WTC11 (cell line): ENCODE results near the gene MVK. TPM values are rescaled to one million over a fixed set of nuclear protein-coding genes. Genes with fewer than 3 reads are reported as not detected.

Source experiments
- ATAC-seq: fragments of 200-7000 bp; cut with Tn5 transposase; 2 replicates; pipeline ENCODE4 v1.10.0; 2021; ENCODE audit warnings: mild to moderate bottlenecking, moderate library complexity
- CTCF ChIA-PET: fragments of 300-600 bp; sonication (Branson Sonifier 250); formaldehyde crosslinking; loops from one replicate; lab custom pipeline; 2021; ENCODE audit warnings: antibody characterized with exemption; lab: Charles Lee
- POLR2A ChIA-PET: fragments of 350-600 bp; sonication (Branson Sonifier 250); formaldehyde crosslinking; loops from one replicate; lab custom pipeline; 2021; ENCODE audit warnings: antibody characterized with exemption; lab: Charles Lee
- DNase-seq: peaks from one replicate; pipeline ENCODE4 v3.0.0; 2021; ENCODE audit warnings: low spot score
- H3K27ac Mint-ChIP-seq: 2 replicates; pipeline ENCODE4 v1.8.0; 2021; ENCODE audit warnings: mixed read lengths
- H3K27me3 Mint-ChIP-seq: 2 replicates; pipeline ENCODE4 v1.8.0; 2021; ENCODE audit warnings: low read depth, mild to moderate bottlenecking, moderate library complexity, mixed read lengths
- H3K36me3 Mint-ChIP-seq: 2 replicates; pipeline ENCODE4 v1.8.0; 2021; ENCODE audit warnings: mixed read lengths
- H3K4me1 Mint-ChIP-seq: 2 replicates; pipeline ENCODE4 v1.8.0; 2022; ENCODE audit warnings: mixed read lengths
- H3K4me3 Mint-ChIP-seq: 2 replicates; pipeline ENCODE4 v1.8.0; 2021; ENCODE audit warnings: mild to moderate bottlenecking, moderate library complexity, mixed read lengths
- H3K9me3 Mint-ChIP-seq: 2 replicates; pipeline ENCODE4 v1.8.0; 2021; ENCODE audit warnings: mixed read lengths
- ATF1 ChIP-seq: sonication (generic); formaldehyde crosslinking; IDR thresholded peaks from 2 replicates; pipeline ENCODE4 v1.8.1; 2023; ENCODE audit warnings: mild to moderate bottlenecking, moderate library complexity, missing genetic modification reagents
- CREM ChIP-seq: sonication (generic); formaldehyde crosslinking; IDR thresholded peaks from 2 replicates; pipeline ENCODE4 v1.8.1; 2022; ENCODE audit warnings: mild to moderate bottlenecking, missing genetic modification reagents, moderate library complexity
- E2F5 ChIP-seq: sonication (generic); formaldehyde crosslinking; IDR thresholded peaks from 2 replicates; pipeline ENCODE4 v1.8.1; 2022; ENCODE audit warnings: mild to moderate bottlenecking, moderate library complexity, missing genetic modification reagents
- ELF4 ChIP-seq: sonication (generic); formaldehyde crosslinking; IDR thresholded peaks from 2 replicates; pipeline ENCODE4 v1.8.1; 2022; ENCODE audit warnings: low read depth, mild to moderate bottlenecking, moderate library complexity, missing genetic modification reagents
- FOXK1 ChIP-seq: sonication (generic); formaldehyde crosslinking; IDR thresholded peaks from 2 replicates; pipeline ENCODE4 v1.8.0; 2022; ENCODE audit warnings: mild to moderate bottlenecking, moderate library complexity, missing genetic modification reagents
- IRF2 ChIP-seq: sonication (generic); formaldehyde crosslinking; IDR thresholded peaks from 2 replicates; pipeline ENCODE4 v1.8.0; 2022; ENCODE audit warnings: low read depth, missing genetic modification reagents, borderline replicate concordance
- JUN ChIP-seq: sonication (generic); formaldehyde crosslinking; IDR thresholded peaks from 2 replicates; pipeline ENCODE4 v1.8.0; 2023; ENCODE audit warnings: mild to moderate bottlenecking, missing genetic modification reagents
- MXD4 ChIP-seq: fragments of 250-450 bp; sonication (Bioruptor Pico); IDR thresholded peaks from 2 replicates; pipeline ENCODE4 v1.8.0; 2021; ENCODE audit warnings: mild to moderate bottlenecking, moderate library complexity, borderline replicate concordance
- NFATC4 ChIP-seq: fragments of 250-450 bp; sonication (Bioruptor Pico); IDR thresholded peaks from 2 replicates; pipeline ENCODE4 v1.9.0; 2021; ENCODE audit warnings: mild to moderate bottlenecking
- NFE2L1 ChIP-seq: sonication (generic); formaldehyde crosslinking; IDR thresholded peaks from 2 replicates; pipeline ENCODE4 v1.8.1; 2023; ENCODE audit warnings: missing genetic modification reagents
- NFYB ChIP-seq: sonication (generic); formaldehyde crosslinking; conservative IDR thresholded peaks from 2 replicates; pipeline ENCODE4 v1.8.0; 2022; ENCODE audit warnings: low read depth, missing genetic modification reagents
- NR1H2 ChIP-seq: sonication (generic); formaldehyde crosslinking; IDR thresholded peaks from 2 replicates; pipeline ENCODE4 v1.9.0; 2021; ENCODE audit warnings: mild to moderate bottlenecking, moderate library complexity, missing genetic modification reagents
- NR2C2 ChIP-seq: sonication (generic); formaldehyde crosslinking; IDR thresholded peaks from 2 replicates; pipeline ENCODE4 v1.8.0; 2022; ENCODE audit warnings: mild to moderate bottlenecking, missing genetic modification reagents
- OVOL2 ChIP-seq: fragments of 250-450 bp; sonication (Bioruptor Pico); IDR thresholded peaks from 2 replicates; pipeline ENCODE4 v1.9.0; 2021; ENCODE audit warnings: mild to moderate bottlenecking, borderline replicate concordance
- SP1 ChIP-seq: sonication (generic); formaldehyde crosslinking; conservative IDR thresholded peaks from 2 replicates; pipeline ENCODE4 v1.8.1; 2022; ENCODE audit warnings: missing genetic modification reagents
- TEAD4 ChIP-seq: sonication (generic); formaldehyde crosslinking; IDR thresholded peaks from 2 replicates; pipeline ENCODE4 v1.8.0; 2022; ENCODE audit warnings: mild to moderate bottlenecking, missing genetic modification reagents
- ZBTB43 ChIP-seq: sonication (generic); formaldehyde crosslinking; IDR thresholded peaks from 2 replicates; pipeline ENCODE4 v1.8.1; 2023; ENCODE audit warnings: mild to moderate bottlenecking, missing genetic modification reagents
- ZMAT4 ChIP-seq: fragments of 250-450 bp; sonication (Bioruptor Pico); IDR thresholded peaks from 2 replicates; pipeline ENCODE4 v1.9.0; 2021; ENCODE audit warnings: mild to moderate bottlenecking
- ZNF138 ChIP-seq: sonication (generic); formaldehyde crosslinking; conservative IDR thresholded peaks from 2 replicates; pipeline ENCODE4 v1.8.1; 2022; ENCODE audit warnings: mild to moderate bottlenecking, moderate library complexity, missing genetic modification reagents
- ZNF263 ChIP-seq: sonication (generic); formaldehyde crosslinking; IDR thresholded peaks from 2 replicates; pipeline ENCODE4 v1.8.1; 2022; ENCODE audit warnings: low read depth, mild to moderate bottlenecking, moderate library complexity, missing genetic modification reagents
- ZNF423 ChIP-seq: fragments of 250-450 bp; sonication (Bioruptor Pico); IDR thresholded peaks from 2 replicates; pipeline ENCODE4 v2.1.2; 2022; ENCODE audit warnings: mild to moderate bottlenecking, moderate library complexity
- ZNF671 ChIP-seq: fragments of 250-450 bp; sonication (Bioruptor Pico); IDR thresholded peaks from 2 replicates; pipeline ENCODE4 v1.8.0; 2021; ENCODE audit warnings: mild to moderate bottlenecking
- ZSCAN18 ChIP-seq: fragments of 250-450 bp; sonication (Bioruptor Pico); IDR thresholded peaks from 2 replicates; pipeline ENCODE4 v2.1.2; 2022; ENCODE audit warnings: mild to moderate bottlenecking, moderate library complexity
- total RNA-seq: library from RNA; stranded (reverse); gene quantifications from 3 replicates; pipeline ENCODE4 v1.2.3, GENCODE V29; 2021
- TF ChIP-seq, protein P1 (sequence below): sonication (generic); formaldehyde crosslinking; conservative IDR thresholded peaks from 2 replicates; pipeline ENCODE4 v1.8.1; 2023; ENCODE audit warnings: mild to moderate bottlenecking, low read depth, missing genetic modification reagents, moderate library complexity
- TF ChIP-seq, protein P2 (sequence below): sonication (generic); formaldehyde crosslinking; IDR thresholded peaks from 2 replicates; pipeline ENCODE4 v1.8.0; 2022; ENCODE audit warnings: mild to moderate bottlenecking, missing genetic modification reagents
- TF ChIP-seq, protein P3 (sequence below): fragments of 200-600 bp; IDR thresholded peaks from 2 replicates; pipeline ENCODE4 v1.8.0; 2022; ENCODE audit warnings: antibody characterized with exemption
- TF ChIP-seq, protein P4 (sequence below): sonication (generic); formaldehyde crosslinking; IDR thresholded peaks from 2 replicates; pipeline ENCODE4 v1.8.1; 2023; ENCODE audit warnings: mild to moderate bottlenecking, missing genetic modification reagents, moderate library complexity

Gene MVK
- total RNA-seq, 1 experiment from 2014 or later, result 13.2 TPM

DNA sequence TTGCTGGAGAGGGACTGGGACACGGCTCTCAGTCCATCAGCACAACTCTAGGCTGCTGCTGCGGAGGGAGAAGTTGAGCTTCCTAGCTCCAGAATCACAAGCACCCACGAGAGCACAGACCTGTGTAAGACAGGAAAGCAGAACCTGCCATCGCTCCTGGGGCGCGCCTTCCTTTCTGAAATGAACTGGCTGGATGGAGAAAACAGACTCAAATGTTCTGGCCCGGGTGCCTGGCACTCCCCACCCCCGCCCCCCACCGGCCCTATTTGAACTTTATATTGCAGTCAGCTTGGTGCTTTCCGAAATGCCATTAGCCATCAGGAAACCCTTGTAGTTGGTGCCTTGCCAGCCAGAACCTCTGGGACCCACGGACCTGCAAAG is 23.8 kb downstream of the MVK start:
- Mint-ChIP-seq H3K9me3 (no peaks in the 10 kb centered on the region), H3K27me3 (no peaks in the 10 kb centered on the region), H3K4me3 (no peak overlapping the region), H3K36me3 (no peaks in the 10 kb centered on the region), H3K4me1 (peaks cover 15% of the 10 kb centered on the region), H3K27ac (peak overlapping the region; percentile 66; the same call in 1 of the 2 replicates)
- POLR2A ChIA-PET, result interaction anchor here (0.5 kb wide), 1 partner anchor 8 kb away, joined by 3 read pairs; no protein-coding TSS in a partner anchor
- CTCF ChIA-PET, result interaction anchor here (0.6 to 5.1 kb wide), 56 partner anchors 8 to 314 kb away, joined by 3 to 108 read pairs (median 5); partner anchors contain the start of genes FAM222A, MMAB, MVK and TRPV4
- DNase-seq (no peak), ATAC-seq (peak; percentile 5; the same call in 1 of the 2 replicates)
- no peak for TF ChIP-seq ELF4 (CRISPR knock-in tag)
- no peak for TF ChIP-seq ZNF138 (CRISPR knock-in tag)
- no peak for TF ChIP-seq ZNF671
- TF ChIP-seq JUN (CRISPR knock-in tag), result no peak
- TF ChIP-seq OVOL2, result no peak
- no peak for TF ChIP-seq ZBTB43
- TF ChIP-seq CREM, result no peak
- TF ChIP-seq NR2C2 (CRISPR knock-in tag), result no peak
- TF ChIP-seq NFATC4 (CRISPR knock-in tag), result no peak
- no peak for TF ChIP-seq TEAD4 (CRISPR knock-in tag)
- no peak for TF ChIP-seq MXD4 (CRISPR knock-in tag)
- TF ChIP-seq NFE2L1, result no peak
- TF ChIP-seq ZNF263 (CRISPR knock-in tag), result no peak
- no peak for TF ChIP-seq NR1H2 (CRISPR knock-in tag)
- TF ChIP-seq IRF2 (CRISPR knock-in tag), result no peak
- TF ChIP-seq, protein P1, sequence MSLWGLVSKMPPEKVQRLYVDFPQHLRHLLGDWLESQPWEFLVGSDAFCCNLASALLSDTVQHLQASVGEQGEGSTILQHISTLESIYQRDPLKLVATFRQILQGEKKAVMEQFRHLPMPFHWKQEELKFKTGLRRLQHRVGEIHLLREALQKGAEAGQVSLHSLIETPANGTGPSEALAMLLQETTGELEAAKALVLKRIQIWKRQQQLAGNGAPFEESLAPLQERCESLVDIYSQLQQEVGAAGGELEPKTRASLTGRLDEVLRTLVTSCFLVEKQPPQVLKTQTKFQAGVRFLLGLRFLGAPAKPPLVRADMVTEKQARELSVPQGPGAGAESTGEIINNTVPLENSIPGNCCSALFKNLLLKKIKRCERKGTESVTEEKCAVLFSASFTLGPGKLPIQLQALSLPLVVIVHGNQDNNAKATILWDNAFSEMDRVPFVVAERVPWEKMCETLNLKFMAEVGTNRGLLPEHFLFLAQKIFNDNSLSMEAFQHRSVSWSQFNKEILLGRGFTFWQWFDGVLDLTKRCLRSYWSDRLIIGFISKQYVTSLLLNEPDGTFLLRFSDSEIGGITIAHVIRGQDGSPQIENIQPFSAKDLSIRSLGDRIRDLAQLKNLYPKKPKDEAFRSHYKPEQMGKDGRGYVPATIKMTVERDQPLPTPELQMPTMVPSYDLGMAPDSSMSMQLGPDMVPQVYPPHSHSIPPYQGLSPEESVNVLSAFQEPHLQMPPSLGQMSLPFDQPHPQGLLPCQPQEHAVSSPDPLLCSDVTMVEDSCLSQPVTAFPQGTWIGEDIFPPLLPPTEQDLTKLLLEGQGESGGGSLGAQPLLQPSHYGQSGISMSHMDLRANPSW (CRISPR knock-in tag), result no peak
- TF ChIP-seq, protein P2, sequence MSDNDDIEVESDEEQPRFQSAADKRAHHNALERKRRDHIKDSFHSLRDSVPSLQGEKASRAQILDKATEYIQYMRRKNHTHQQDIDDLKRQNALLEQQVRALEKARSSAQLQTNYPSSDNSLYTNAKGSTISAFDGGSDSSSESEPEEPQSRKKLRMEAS (CRISPR knock-in tag), result no peak

GRCh38 chr12:109597795-109598427 is 24.3 kb downstream of the MVK start:
- H3K36me3 Mint-ChIP-seq, result no peaks in the 10 kb centered on the region
- no peak for TF ChIP-seq ZSCAN18 (CRISPR knock-in tag)
- no peak for TF ChIP-seq ZNF423 (CRISPR knock-in tag)
- no peak for TF ChIP-seq E2F5 (CRISPR knock-in tag)
- TF ChIP-seq, protein P3, sequence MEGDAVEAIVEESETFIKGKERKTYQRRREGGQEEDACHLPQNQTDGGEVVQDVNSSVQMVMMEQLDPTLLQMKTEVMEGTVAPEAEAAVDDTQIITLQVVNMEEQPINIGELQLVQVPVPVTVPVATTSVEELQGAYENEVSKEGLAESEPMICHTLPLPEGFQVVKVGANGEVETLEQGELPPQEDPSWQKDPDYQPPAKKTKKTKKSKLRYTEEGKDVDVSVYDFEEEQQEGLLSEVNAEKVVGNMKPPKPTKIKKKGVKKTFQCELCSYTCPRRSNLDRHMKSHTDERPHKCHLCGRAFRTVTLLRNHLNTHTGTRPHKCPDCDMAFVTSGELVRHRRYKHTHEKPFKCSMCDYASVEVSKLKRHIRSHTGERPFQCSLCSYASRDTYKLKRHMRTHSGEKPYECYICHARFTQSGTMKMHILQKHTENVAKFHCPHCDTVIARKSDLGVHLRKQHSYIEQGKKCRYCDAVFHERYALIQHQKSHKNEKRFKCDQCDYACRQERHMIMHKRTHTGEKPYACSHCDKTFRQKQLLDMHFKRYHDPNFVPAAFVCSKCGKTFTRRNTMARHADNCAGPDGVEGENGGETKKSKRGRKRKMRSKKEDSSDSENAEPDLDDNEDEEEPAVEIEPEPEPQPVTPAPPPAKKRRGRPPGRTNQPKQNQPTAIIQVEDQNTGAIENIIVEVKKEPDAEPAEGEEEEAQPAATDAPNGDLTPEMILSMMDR, result peak; percentile 92
- peak; percentile 43; the same call in 1 of the 2 replicates for TF ChIP-seq SP1 (CRISPR knock-in tag)
- 0 out of 2 replicates have a peak, but pooled peaks have one; percentile 29 for TF ChIP-seq ATF1 (CRISPR knock-in tag)
- no peak for TF ChIP-seq NFYB (CRISPR knock-in tag)
- TF ChIP-seq ZNF263 (CRISPR knock-in tag), result peak; percentile 86
- TF ChIP-seq, protein P4, sequence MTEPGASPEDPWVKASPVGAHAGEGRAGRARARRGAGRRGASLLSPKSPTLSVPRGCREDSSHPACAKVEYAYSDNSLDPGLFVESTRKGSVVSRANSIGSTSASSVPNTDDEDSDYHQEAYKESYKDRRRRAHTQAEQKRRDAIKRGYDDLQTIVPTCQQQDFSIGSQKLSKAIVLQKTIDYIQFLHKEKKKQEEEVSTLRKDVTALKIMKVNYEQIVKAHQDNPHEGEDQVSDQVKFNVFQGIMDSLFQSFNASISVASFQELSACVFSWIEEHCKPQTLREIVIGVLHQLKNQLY, result no peak
- no peak for TF ChIP-seq ZMAT4 (CRISPR knock-in tag)
- TF ChIP-seq FOXK1 (CRISPR knock-in tag), result 0 out of 2 replicates have a peak, but pooled peaks have one; percentile 37
- peak overlapping the region; percentile 32; the same call in 1 of the 2 replicates for H3K27ac Mint-ChIP-seq
- no peaks in the 10 kb centered on the region for H3K9me3 Mint-ChIP-seq
- H3K4me1 Mint-ChIP-seq, result peaks cover 15% of the 10 kb centered on the region
- ATAC-seq (peak; percentile 93), DNase-seq (peak; percentile 96)
- ChIA-PET POLR2A (interaction anchor here (0.5 kb wide), 1 partner anchor 8 kb away, joined by 3 read pairs; no protein-coding TSS in a partner anchor), CTCF (interaction anchor here (0.6 to 5.1 kb wide), 65 partner anchors 9 to 314 kb away, joined by 3 to 108 read pairs (median 5); partner anchors contain the start of genes FAM222A, MMAB, MVK and TRPV4)
- H3K27me3 Mint-ChIP-seq, result no peaks in the 10 kb centered on the region
- H3K4me3 Mint-ChIP-seq, result no peak overlapping the region
